GM12874 (cell line): ENCODE measurements around the gene NHLH2.

ENCODE experiments used
- TF ChIP-seq, protein P1 (sequence below): IDR thresholded peaks from 2 replicates; pipeline ENCODE4 v1.5.1; 2011; ENCODE audit warnings: low read depth, mild to moderate bottlenecking, control low read depth, low read length, moderate library complexity; ENCODE audit not compliant: insufficient read depth

NHLH2 gene

DNA sequence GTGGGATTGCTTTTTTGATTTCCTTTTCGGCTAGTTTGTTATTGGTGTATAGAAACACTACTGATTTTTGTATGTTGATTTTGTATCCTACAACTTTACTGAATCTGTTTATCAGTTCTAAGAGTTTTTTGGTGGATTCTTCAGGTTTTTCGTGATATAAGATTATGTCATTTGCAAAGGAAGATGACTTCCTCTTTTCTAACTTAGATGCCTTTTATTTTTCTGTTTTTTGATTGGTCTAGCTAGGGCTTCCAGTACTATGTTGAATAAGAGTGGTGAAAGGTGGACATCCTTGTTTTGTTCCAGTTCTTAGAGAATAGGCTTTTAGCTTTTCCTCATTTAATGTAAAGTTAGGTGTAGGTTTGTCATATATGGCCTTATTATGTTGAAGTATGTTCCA, 13.1 kb upstream of the NHLH2 start:
- TF ChIP-seq, protein P1, sequence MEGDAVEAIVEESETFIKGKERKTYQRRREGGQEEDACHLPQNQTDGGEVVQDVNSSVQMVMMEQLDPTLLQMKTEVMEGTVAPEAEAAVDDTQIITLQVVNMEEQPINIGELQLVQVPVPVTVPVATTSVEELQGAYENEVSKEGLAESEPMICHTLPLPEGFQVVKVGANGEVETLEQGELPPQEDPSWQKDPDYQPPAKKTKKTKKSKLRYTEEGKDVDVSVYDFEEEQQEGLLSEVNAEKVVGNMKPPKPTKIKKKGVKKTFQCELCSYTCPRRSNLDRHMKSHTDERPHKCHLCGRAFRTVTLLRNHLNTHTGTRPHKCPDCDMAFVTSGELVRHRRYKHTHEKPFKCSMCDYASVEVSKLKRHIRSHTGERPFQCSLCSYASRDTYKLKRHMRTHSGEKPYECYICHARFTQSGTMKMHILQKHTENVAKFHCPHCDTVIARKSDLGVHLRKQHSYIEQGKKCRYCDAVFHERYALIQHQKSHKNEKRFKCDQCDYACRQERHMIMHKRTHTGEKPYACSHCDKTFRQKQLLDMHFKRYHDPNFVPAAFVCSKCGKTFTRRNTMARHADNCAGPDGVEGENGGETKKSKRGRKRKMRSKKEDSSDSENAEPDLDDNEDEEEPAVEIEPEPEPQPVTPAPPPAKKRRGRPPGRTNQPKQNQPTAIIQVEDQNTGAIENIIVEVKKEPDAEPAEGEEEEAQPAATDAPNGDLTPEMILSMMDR = no peak

DNA sequence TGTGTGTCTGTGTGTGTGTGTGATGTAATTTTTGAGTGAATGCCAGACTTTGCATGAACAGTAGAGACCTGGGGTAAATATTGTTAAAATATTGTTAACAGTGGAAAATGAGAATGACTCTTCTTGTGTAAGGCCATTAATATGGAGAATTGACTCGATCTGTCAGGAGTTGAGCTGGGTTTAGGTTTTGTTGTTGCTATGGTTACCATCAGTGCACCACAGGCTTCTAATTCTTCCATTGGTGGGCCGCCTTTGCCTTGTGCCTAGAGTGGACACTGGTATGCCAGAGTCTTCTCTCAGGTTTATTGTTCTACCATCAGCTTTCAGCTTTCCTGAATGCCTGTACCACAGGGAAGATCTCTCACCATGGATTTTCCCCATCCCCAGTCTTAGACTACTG, 10.0 kb upstream of the NHLH2 start:
- TF ChIP-seq, protein P1 = no peak

DNA sequence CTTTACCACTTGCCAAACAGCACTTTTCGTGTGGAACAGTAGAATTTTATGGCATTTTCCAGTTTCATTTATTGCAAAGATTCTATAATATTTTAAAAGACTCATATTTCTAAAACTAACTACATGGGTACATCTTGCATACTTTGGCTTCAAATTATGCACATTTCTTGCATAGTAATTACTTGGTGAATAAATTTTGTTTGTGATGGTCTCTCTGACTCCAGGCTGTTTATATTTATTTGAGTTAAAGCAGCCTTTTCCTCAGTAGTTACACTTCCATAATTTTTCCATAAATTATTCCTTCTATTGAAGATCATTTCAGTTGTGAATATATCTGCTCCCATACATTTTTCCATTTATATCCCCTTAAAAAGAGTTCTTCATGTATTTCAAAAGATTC, 6.9 kb upstream of the NHLH2 start:
- TF ChIP-seq, protein P1 = no peak

DNA sequence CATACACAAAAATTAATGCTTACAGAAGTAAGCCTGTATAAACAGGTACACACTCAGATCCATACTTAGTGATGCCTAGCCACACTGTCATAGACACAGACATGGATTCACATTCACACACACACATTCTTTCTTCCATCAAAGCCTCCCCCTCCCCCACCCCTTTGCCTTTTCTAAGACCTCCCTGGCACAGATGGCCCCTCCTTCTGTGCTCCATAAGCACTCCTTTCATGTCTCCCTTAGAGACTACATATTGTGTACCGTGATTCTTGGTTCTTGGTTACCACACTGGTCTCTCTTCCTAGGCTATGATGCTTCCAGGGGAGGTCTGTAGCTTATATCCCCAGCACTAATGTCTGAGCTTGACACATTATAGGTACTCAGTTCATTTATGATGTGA, 2.0 kb upstream of the NHLH2 start:
- TF ChIP-seq, protein P1 = no peak

DNA sequence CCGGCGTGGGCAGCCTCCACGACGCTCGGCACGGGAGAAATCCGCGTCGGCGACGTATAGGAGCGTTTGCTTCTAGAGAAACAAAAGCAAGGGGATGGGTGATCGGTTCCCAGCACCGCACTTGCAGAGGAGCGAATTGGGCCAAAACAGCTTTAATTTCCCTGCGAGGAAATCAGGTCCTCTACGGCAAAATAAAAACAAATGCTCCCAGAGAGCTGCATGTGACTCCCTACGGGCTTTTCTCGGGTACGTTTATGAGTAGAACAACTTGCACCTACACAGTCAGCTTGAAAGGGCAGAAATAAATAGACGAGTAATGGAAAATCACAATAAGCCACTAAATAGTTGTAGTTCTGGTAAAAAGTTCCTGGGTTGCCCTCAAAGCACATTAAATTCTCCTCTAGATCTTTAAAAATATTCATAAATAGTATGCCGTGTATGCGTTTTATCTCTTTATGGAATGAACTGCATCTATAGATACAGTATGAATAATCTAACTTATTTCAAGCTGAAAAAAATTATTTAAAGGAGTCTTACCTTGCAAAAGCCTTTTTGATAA, 1.2 kb downstream of the NHLH2 start:
- TF ChIP-seq, protein P1 = no peak

DNA sequence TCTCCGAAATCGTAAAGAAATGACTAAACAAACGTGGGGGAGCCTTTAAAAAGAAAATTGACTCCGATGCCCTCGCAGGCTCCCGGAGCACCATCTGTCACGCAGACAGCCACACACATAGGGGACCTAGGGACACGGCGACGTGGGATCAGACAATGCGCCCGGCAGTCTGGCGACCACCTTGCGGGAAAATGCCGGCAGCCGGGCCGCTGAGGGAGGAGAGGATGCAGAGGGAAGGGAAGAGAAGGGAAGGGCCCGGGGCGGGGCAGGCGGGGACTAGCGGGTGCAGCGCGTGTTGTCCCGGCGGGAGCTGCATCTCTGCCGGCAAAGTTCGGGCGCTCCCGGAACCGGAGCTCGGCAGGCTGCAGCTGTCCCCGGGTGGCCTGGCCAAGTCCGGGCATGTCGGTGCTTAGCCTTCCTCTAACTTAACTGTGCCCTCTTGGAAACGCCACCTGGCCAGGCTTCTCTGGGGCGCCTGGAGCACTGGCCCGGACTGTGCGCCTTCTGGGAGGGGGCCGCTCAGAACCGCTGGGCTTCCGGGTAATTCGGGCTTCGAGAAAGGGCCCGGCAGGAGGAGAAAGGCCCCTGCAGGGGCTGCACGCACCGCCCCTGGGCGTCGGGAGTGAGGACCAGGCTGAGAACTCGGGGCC, 1.8 kb downstream of the NHLH2 start:
- TF ChIP-seq, protein P1 = no peak

DNA sequence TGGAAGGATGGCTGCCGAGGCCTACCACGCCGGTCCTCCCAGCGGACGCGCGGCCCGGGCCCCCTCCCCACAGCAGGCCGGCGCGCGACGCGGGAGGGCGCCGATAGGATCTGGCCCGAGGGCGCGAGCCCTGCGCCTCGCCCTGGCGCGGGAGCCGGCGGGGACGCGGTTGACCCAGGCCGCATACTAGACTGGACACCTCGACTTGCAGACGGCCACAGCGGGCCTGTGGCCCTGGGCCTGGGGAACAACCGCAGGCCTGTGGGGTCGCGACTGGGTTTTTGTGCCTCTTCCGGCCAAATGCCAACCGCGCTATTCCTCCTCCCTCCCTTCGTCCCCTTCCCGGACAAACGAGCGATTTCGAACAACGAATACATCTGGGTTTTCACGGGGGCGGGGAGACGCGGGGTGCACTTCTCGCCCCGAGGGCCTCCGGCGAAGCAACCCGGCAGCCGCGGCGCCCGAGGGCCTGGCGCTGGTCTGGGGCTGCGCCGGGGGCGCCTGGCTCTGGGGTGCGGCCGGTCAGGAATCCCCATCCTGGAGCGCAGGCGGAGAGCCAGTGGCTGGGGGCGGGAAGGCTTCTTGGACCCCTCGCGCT, 2.4 kb downstream of the NHLH2 start:
- TF ChIP-seq, protein P1 = no peak
